OCI-LY3 (cell line): Measurements from ENCODE around the gene ACSL3.

ENCODE experiments used
- EZH2phosphoT487 ChIP-seq: fragments of 200-600 bp; shearing (Covaris generic); IDR thresholded peaks from 2 replicates; pipeline ENCODE4 v1.6.1; 2018; ENCODE audit warnings: antibody characterized with exemption, mixed run types, low read depth
- TF ChIP-seq, protein P1 (sequence below): fragments of 200-600, 300-600 bp; sonication (generic); IDR thresholded peaks from 2 replicates; pipeline ENCODE4 v1.5.1; 2014; ENCODE audit warnings: antibody characterized with exemption, low read length, low read depth

DNA sequence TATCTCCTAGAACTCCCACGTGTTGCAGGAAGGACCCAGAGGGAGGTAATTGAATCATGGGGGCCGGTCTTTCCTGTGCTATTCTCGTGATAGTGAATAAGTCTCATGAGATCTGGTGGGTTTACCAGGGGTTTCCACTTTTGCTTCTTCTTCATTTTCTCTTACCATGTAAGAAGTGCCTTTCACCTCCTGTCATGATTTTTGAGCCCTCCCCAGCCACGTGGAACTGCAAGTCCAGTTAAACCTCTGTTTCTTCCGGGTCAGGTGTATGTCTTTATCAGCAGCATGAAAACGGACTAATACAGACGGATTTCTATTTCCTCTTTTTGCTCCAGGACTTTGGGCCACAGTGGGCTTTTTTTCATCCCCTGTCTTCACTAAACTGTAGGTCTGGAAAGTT, 102.8 kb downstream of the ACSL3 start:
- TF ChIP-seq, protein P1, sequence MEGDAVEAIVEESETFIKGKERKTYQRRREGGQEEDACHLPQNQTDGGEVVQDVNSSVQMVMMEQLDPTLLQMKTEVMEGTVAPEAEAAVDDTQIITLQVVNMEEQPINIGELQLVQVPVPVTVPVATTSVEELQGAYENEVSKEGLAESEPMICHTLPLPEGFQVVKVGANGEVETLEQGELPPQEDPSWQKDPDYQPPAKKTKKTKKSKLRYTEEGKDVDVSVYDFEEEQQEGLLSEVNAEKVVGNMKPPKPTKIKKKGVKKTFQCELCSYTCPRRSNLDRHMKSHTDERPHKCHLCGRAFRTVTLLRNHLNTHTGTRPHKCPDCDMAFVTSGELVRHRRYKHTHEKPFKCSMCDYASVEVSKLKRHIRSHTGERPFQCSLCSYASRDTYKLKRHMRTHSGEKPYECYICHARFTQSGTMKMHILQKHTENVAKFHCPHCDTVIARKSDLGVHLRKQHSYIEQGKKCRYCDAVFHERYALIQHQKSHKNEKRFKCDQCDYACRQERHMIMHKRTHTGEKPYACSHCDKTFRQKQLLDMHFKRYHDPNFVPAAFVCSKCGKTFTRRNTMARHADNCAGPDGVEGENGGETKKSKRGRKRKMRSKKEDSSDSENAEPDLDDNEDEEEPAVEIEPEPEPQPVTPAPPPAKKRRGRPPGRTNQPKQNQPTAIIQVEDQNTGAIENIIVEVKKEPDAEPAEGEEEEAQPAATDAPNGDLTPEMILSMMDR: no peak
- TF ChIP-seq EZH2phosphoT487: no peak
